ENCODE data around the gene RTN4RL2. TPM values are rescaled to one million over a fixed set of nuclear protein-coding genes. Genes with fewer than 3 reads are reported as not detected.

RTN4RL2 gene
- total RNA-seq, 1 donor from 2014 or later = 0.62 TPM

- H3K4me1 Mint-ChIP-seq (ENCODE audit: unreplicated experiment) = peaks cover 37% of the 10 kb centered on the region
- no peaks in the 10 kb centered on the region for H3K9me3 Mint-ChIP-seq (ENCODE audit: unreplicated experiment)
- H3K4me3 Mint-ChIP-seq (ENCODE audit: unreplicated experiment) = peak within 1 kb of the TSS; percentile 83
- H3K27ac Mint-ChIP-seq (ENCODE audit: unreplicated experiment) = no peak within 1 kb of the TSS
- TF ChIP-seq, protein P1, sequence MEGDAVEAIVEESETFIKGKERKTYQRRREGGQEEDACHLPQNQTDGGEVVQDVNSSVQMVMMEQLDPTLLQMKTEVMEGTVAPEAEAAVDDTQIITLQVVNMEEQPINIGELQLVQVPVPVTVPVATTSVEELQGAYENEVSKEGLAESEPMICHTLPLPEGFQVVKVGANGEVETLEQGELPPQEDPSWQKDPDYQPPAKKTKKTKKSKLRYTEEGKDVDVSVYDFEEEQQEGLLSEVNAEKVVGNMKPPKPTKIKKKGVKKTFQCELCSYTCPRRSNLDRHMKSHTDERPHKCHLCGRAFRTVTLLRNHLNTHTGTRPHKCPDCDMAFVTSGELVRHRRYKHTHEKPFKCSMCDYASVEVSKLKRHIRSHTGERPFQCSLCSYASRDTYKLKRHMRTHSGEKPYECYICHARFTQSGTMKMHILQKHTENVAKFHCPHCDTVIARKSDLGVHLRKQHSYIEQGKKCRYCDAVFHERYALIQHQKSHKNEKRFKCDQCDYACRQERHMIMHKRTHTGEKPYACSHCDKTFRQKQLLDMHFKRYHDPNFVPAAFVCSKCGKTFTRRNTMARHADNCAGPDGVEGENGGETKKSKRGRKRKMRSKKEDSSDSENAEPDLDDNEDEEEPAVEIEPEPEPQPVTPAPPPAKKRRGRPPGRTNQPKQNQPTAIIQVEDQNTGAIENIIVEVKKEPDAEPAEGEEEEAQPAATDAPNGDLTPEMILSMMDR (IDR thresholded peaks at IDR 0.05; ENCODE audit: unreplicated experiment) = no peak
- H3K36me3 Mint-ChIP-seq (ENCODE audit: low read depth, unreplicated experiment) = no peaks in the 10 kb centered on the region
- DNase-seq (ENCODE audit: low spot score) = peak; percentile 47
- H3K27me3 Mint-ChIP-seq (ENCODE audit: unreplicated experiment) = peaks cover 6% of the 10 kb centered on the region
Observed at GRCh38 chr11:57426929-57427726, 33.2 kb upstream of the RTN4RL2 start, which contains the start of gene SLC43A3. Gene SLC43A3, minus strand, starts transcription at chr11:57427121. Its CDS starts 949 bp downstream, at chr11:57426172.

DNA sequence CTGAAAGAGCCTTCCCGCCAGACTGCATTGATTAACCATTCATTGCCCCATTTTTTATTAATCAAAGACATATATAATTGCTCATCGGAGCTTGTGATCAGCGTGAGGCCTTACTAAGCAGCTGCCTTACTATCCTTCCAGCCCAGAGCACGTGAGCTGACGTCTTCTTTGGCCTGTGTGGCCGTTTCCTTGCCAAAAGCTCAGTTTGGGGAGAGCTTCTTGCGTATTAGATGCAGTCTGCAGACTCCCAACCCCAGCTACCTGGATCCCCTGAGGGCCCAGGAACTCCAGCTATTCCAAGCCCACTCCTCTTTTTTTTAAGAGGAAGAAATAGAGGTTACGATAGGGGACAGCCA is 32.6 kb upstream of the RTN4RL2 start:
- Mint-ChIP-seq H3K9me3 (ENCODE audit: unreplicated experiment) (no peaks in the 10 kb centered on the region), H3K4me3 (ENCODE audit: unreplicated experiment) (peak overlapping the region; percentile 82), H3K27ac (ENCODE audit: unreplicated experiment) (no peak overlapping the region), H3K27me3 (ENCODE audit: unreplicated experiment) (peaks cover 6% of the 10 kb centered on the region), H3K4me1 (ENCODE audit: unreplicated experiment) (peaks cover 39% of the 10 kb centered on the region), H3K36me3 (ENCODE audit: low read depth, unreplicated experiment) (no peaks in the 10 kb centered on the region)
- no peak for DNase-seq (ENCODE audit: low spot score)
- TF ChIP-seq, protein P1 (IDR thresholded peaks at IDR 0.05; ENCODE audit: unreplicated experiment) = no peak

- TF ChIP-seq, protein P1 (IDR thresholded peaks at IDR 0.05; ENCODE audit: unreplicated experiment) = no peak
- Mint-ChIP-seq H3K27ac (ENCODE audit: unreplicated experiment) (no peak overlapping the region), H3K4me3 (ENCODE audit: unreplicated experiment) (no peak overlapping the region), H3K4me1 (ENCODE audit: unreplicated experiment) (peaks cover 43% of the 10 kb centered on the region), H3K27me3 (ENCODE audit: unreplicated experiment) (peaks cover 7% of the 10 kb centered on the region), H3K9me3 (ENCODE audit: unreplicated experiment) (no peaks in the 10 kb centered on the region), H3K36me3 (ENCODE audit: low read depth, unreplicated experiment) (no peaks in the 10 kb centered on the region)
- no peak for DNase-seq (ENCODE audit: low spot score)
Observed at GRCh38 chr11:57428643-57429042, 31.7 kb upstream of the RTN4RL2 start.

DNA sequence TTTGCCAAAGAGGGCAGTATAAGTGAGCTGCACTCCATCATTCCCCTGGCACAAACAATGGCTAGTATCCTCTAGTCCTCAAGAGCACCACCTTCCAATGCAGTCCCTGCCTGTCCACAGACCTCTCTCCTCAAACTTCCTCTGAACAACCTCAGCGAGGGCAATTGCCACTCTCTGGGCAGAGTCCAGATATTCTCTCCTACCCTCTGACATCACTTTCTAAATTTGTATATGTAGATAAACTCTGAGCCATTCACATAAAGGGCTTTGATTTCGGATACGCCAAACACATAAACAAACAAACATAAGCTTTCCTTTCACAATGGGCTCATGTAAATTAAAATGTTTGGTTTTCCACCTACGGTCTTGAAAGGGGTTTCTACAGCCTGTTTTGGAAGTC is 30.4 kb upstream of the RTN4RL2 start:
- TF ChIP-seq, protein P1 (IDR thresholded peaks at IDR 0.05; ENCODE audit: unreplicated experiment) = no peak
- Mint-ChIP-seq H3K4me1 (ENCODE audit: unreplicated experiment) (peaks cover 38% of the 10 kb centered on the region), H3K27me3 (ENCODE audit: unreplicated experiment) (peaks cover 3% of the 10 kb centered on the region), H3K36me3 (ENCODE audit: low read depth, unreplicated experiment) (no peaks in the 10 kb centered on the region), H3K27ac (ENCODE audit: unreplicated experiment) (no peak overlapping the region), H3K9me3 (ENCODE audit: unreplicated experiment) (no peaks in the 10 kb centered on the region), H3K4me3 (ENCODE audit: unreplicated experiment) (no peak overlapping the region)
- DNase-seq (ENCODE audit: low spot score) = no peak

DNA sequence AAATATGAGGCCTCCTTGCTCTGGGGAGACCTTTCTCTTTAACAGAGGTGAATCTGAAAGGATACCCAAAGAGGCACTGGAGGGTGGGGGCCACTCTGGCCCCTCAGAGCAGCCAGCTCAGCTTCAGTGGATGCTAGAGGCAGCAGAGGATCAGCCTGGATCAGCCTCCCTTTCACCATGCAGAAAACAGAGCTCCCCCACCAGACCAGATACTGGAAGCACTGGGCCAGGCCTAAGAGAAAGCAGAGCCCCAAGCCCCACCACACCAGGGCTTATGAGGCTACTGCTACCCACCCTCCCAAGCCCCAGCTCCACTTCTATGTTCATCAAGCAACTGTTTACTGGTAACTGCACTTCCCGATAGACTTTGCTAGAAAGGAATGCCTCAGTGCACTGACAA is 29.4 kb upstream of the RTN4RL2 start:
- TF ChIP-seq, protein P1 (IDR thresholded peaks at IDR 0.05; ENCODE audit: unreplicated experiment) = no peak
- no peak overlapping the region for H3K27ac Mint-ChIP-seq (ENCODE audit: unreplicated experiment)
- peaks cover 32% of the 10 kb centered on the region for H3K4me1 Mint-ChIP-seq (ENCODE audit: unreplicated experiment)
- no peak overlapping the region for H3K4me3 Mint-ChIP-seq (ENCODE audit: unreplicated experiment)
- peaks cover 3% of the 10 kb centered on the region for H3K27me3 Mint-ChIP-seq (ENCODE audit: unreplicated experiment)
- H3K9me3 Mint-ChIP-seq (ENCODE audit: unreplicated experiment) = no peaks in the 10 kb centered on the region
- DNase-seq (ENCODE audit: low spot score) = no peak
- no peaks in the 10 kb centered on the region for H3K36me3 Mint-ChIP-seq (ENCODE audit: low read depth, unreplicated experiment)
